ENCODE results near the gene LTBP2.

The LTBP2 gene

DNA sequence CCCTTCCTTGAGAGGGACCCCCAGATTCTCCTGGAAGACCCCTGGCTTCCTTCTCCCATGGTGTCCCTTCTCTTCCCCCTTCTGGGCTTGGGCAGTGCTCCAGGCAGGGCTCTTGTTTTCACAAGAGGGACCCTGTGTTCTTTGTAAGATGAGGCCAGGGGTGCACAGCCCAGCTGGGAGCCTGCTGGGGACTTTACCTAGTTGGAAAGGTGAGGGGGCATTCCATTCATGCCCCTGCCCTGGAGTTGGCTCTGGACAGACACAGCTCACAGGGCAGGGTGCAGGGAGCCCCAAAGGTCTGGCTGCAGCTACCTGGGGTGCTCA, 87.3 kb downstream of the LTBP2 start:
- TF ChIP-seq CTCF (IDR thresholded peaks at IDR 0.05): no peak

DNA sequence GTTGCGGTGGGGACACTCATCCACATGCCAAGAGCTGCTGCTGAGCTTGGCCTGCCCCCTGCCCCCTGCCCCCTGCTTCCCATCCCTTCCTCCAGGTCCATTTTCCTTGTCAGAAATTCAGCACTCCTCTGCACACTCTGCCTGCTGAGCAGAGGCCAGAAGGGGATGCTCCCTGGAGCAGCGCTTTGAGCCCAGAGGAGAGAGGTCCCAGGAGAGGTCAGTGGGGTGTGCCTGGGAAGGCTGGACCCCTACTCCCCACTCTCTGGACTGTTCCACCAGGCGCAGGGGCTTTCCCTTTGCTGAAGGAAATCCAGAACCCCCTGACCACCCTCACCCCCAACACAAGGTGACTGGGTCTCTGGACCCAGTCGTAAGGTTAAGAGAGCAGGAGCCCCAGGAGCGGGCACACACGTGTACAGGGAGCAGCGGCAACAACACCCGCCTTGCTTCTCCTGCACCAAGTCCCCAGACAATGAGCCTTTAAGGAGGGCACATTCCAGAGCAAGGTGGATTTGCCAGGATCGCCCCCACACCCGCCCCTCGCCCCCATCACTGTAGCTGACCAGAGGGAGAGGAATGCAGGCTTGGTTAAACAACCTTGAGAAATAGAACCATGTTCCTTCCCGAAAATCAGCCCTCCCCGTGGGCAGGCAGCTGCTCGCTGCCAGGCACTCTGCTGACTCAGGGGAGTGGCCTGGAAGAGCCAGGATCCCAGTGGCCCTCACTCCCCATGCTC, 87.8 kb downstream of the LTBP2 start:
- no peak for TF ChIP-seq CTCF (IDR thresholded peaks at IDR 0.05)

GRCh38 chr14:74522740-74523139, 89.3 kb downstream of the LTBP2 start:
- TF ChIP-seq CTCF (IDR thresholded peaks at IDR 0.05): no peak

GRCh38 chr14:74521756-74522155, 90.3 kb downstream of the LTBP2 start:
- TF ChIP-seq CTCF (IDR thresholded peaks at IDR 0.05): no peak

- no peak for TF ChIP-seq CTCF (IDR thresholded peaks at IDR 0.05)
Measured at GRCh38 chr14:74519316-74520074, 92.5 kb downstream of the LTBP2 start.

GRCh38 chr14:74518221-74518620, 93.8 kb downstream of the LTBP2 start:
- no peak for TF ChIP-seq CTCF (IDR thresholded peaks at IDR 0.05)

GRCh38 chr14:74517731-74518130, 94.3 kb downstream of the LTBP2 start:
- no peak for TF ChIP-seq CTCF (IDR thresholded peaks at IDR 0.05)
